Right ventricle myocardium inferior (tissue), 1 donor: Measurements from ENCODE around the gene MED27. TPM values are rescaled to one million over a fixed set of nuclear protein-coding genes. Genes with fewer than 3 reads are reported as not detected.

Experiments used
- ATAC-seq: fragments of 200-7000 bp; cut with Tn5 transposase; one replicate; pipeline ENCODE4 v1.9.1; 2020; ENCODE audit warnings: mild to moderate bottlenecking, moderate library complexity
- DNase-seq: peaks from one replicate; pipeline ENCODE4 v3.0.0; 2021; ENCODE audit errors: missing footprints
- intact Hi-C: fragments of 100-400 bp; cut with DNase I; formaldehyde crosslinking; loops from one replicate; pipeline ENCODE4 v1.11.0; 2022
- total RNA-seq: library from RNA; stranded (reverse); fragmentation: NEBNext Ultra II Directional; extraction: Animal tissue kit (Norgen Biotek cat#: 25700); gene quantifications from one replicate; pipeline ENCODE4 v1.2.1, GENCODE V29; 2021
- donor health status: DM: no; HTN: yes; CAD: no; lungs with severe emphysema.

The MED27 gene
- total RNA-seq, 1 donor from 2014 or later, result 15.1 TPM

DNA sequence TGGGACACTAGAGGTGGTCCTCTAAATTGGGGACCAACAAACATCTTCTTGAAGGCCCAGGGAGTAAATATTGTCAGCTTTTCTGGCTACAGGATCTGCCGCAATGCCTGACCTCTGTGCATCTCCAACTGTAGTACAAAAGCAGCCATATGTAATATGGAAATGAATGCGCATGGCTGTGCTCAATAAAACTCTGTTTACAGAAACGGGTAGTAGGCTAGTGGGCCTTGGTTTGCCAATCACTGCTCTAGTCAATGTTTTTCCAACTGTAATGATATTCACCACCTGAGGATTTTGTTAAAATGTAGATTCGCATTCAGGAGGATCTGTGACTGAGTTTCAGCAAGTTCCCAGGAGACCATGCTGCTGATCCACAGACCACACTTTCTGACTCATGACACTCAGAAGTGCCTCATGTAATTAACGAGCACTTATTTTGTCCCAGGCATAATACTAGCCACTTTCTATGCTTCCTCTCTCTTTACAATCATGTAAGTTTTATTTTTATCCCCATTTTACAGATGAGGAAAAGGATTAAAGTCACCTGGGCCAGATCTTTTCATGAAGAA, 96.9 kb downstream of the MED27 start:
- ATAC-seq (no peak), DNase-seq (no peak)
- intact Hi-C loops, result no loop called here

DNA sequence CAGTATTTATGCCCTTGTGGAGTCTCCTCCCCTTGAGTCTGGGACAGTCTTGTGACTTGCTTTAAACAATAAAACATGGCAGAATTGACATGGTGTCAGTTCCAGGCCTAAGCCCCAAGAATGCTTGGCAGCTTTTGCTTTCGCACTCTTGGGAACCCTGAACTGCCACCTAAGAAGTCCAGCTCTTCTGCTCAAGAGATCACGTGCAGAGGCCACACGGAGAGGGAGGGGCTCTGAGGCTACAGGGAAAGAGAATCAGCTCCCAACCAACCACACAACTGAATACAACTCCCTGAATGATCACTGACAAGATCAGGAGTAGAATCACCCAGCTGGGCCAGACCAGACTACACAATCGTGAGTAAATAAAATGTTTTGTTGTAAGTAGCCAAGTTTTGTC, 97.6 kb downstream of the MED27 start:
- ATAC-seq, result no peak
- no peak for DNase-seq
- intact Hi-C loops, result no loop called here

DNA sequence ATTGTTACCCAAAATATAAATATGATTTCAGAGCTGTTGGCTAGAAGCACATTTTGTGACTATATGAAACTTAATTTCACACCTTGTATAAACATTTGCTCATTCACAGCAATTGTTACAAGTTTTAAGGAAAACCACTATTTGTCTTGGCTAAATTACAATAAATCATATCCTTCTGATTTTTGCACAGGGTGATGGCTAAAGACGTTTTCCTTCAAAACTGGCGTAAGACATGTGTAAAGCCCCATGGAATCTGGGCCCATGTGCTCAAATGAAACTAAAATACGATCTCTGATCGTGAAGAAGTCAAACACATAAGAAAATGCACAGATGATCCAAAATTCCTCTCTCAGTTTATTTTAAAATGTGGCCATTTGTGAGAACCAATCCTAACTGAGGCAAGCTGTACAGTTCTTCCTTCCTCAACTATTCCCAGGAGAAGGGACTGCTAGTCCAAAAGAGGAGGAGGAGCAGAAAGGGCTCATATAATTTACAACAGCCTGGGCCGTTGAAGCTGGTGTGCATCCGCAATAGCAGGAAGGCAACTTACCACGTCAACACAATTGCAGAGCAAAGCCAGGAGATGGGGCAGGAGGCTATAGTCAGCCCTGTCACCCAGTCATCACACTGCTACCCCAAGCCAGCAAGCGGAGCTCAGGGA, 98.4 kb downstream of the MED27 start:
- no peak for DNase-seq
- ATAC-seq, result peak; percentile 37
- intact Hi-C loops, result no loop called here

DNA sequence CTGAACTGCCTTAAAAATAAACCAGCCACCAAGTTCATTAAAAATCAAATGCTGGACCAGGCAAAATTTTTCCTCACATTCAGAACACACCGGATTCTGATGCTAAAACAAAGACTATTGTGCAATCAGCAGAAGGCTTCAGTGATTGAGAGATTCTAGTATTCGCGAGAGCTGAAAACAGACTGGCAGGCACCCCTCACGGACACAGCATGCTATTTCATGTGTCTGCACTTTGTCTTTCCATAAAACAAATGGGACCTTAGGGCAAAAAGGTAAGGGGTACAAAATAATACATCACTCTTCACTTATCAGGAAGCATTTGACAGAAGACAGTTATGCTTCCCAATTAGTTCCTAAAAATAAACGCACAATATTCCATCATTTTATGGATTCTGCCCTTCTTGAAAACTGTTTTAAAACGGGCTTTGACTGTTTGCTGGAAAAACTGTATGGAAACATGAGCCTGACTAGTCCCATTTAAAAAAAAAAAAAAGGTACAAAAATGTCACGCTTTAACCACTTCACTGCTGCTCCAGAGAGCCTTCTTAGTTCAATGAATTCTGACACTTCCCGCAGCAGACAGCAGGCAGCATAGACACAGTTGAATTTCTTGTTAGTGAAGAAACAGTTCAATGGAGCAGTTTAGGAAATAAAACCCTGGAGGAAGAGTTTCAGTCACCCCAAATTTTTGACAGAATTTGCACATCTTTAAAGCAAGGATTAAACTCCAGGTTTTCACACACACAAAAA, 99.2 kb downstream of the MED27 start:
- ATAC-seq (no peak), DNase-seq (no peak)
- intact Hi-C loops, result no loop called here

DNA sequence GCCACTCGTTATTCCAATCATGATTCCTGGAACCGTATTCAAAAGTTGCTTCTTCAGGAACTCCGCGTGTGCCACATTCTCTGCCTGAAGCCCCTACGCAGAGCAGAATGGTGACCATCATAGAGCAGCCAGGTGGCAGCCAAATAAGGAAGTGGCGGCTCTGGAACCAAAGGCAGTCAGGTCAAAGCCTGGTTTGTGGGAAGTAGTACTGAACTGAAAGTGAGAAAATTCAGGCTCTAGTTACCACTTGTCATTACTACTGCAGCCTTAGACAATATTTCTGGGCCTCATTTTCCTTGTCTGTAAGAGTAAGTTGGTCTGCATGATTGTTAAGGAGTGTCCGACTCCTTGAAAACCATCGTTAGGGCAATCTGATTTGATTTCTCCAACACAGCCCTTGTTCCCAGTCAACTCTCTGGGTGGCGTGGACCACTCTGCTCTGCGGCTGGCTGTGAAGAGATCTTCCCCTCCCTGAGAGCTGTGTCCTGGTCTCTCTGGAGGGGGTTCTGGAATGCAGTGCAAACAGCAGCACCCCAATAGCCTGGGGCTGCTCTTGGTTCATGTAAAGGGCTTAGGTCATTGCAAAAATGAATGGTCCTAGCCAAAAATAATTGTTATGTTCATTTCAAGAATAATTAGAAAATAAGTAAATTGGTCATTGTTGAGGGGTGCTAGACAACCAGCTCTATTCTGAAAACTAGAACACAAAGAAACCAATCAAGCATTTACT, 102.4 kb downstream of the MED27 start:
- DNase-seq (no peak), ATAC-seq (no peak)
- intact Hi-C loops, result no loop called here

DNA sequence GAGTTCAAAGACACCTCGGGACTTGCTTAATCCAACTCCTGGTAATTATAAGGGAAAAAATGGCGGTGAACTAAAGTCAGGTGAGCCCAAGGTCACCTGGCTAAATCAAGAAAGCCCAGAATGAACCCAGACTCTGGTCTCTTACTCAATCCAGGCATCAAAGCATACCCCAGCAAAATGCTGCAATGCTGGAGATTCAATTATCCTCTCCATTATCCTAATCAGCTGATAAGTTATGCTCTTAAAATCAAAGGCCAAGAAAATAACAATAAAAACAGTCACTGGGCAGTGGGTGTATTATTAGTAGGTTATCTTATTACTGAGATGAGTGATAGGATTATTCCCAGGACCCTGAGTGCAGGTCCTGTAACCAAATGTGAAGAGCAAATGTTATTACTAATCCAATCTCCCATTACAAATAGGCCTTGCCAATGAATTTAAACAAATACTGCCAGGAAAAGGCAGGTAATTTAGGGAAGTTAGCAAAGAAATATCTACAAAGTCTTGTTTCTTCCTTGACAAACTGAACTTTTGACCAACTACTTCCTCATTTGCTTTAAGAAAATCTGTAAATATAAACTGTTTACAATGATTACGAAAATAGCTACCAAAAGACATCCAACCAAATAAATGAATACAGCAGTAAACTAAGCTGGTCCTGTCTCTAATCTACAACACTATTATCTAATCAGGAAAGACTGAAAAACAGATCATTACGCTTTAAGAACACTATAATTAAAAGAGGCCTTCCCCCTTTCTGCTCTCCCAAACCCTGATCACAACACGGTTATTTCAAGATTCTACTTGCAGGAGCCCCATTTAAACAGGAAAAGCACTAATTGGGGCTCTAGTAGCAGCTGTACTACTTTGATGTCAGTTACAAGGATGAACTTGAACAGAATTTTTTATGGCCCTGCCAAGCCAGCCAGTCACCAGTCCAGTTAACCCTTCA, 103.2 kb downstream of the MED27 start:
- DNase-seq (no peak), ATAC-seq (no peak)
- intact Hi-C loops, result no loop called here

DNA sequence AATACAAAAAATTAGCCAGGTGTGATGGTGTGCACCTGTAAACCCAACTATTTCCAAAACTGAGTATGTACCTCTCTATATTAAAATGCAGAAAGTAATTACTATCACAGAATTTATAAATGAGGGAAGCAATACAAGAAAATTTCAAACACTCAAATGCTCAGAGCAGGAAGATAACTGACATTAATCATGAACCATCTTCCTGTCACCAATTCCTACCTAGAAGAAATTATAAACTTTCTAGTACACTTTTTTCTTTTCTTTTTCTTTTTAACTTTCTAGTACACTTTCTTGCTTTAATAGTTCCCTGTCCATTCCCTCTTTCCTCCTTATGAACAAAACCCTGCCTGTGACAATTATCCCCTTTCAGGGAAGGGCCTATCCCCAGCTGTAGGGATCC, 106.8 kb downstream of the MED27 start:
- DNase-seq, result no peak
- intact Hi-C loops, result no loop called here
- ATAC-seq, result no peak

DNA sequence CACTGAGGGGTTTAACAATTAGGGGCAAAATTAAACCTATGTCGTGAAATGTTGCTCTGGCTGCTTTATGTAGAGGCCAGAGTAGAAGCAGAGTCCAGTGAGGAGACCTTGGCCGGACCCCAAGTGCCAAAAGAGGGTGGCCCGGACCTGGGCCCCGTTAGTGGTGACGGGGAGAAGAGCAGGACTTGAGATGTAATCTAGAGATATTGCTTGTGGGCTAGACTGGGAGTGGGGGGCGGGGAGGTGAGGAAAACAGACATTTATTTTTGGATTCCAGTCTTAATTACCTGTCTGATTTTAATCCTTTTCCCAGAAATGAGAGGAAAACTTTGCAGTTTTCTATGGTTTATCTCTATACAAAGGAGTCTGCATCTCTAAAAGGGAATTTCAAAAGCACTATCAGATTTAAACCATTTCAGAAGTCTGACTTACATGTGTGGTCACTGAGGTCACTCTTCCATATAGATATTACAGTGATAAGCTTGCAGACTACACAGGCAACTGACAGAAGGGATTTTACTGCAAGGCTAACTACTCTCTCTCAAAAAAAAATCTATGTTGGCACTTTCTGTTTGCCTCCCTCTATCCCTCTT, 108.1 kb downstream of the MED27 start:
- no peak for ATAC-seq

DNA sequence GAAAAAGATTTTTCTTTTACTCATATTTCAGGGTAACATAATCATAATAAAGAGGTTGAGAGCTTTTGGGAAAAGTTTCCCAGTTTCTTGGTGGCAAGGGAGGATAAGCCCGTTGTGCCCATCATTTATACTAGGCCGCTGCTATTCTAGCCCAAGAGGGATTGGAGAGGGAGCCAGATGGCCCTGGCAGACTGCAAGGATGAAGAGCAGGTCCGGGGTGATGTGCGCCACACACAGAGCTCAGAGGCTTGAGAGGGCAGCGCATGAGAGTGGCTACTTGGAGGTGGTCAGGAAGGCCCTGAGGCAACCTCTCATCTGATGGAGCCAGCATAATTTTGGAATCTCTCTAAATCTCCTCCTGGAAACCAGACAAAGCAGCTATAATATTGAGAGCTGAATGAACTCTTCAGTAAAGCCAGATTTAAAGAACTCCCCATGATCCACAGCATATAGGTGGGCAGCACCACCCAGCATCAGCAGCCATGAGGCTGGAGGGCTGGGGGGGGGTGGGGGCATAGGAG, 110.1 kb downstream of the MED27 start:
- intact Hi-C loops, result no loop called here
- ATAC-seq (no peak), DNase-seq (no peak)

More for the DNA sequence above, 108.1 kb downstream of the MED27 start:
- DNase-seq, result no peak
- intact Hi-C loops, result no loop called here

DNA sequence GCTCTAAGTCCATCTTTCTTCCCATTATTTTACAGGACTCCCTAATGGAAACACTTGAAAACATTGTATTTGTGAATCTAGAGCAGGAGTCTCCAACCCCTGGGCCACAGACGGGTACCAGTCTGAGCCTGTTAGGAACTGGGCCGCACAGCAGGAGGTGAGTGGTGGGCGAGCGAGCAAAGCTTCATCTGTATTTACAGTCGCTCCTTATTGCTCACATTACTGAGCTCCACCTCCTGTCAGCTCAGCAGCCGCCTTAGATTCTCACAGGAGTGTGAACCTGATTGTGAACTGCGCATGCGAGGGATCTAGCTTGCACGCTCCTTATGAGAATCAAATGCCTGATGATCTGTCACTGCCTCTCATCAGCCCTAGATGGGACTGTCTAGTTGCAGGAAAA, 111.0 kb downstream of the MED27 start:
- intact Hi-C loops, result no loop called here
- no peak for DNase-seq
- no peak for ATAC-seq

DNA sequence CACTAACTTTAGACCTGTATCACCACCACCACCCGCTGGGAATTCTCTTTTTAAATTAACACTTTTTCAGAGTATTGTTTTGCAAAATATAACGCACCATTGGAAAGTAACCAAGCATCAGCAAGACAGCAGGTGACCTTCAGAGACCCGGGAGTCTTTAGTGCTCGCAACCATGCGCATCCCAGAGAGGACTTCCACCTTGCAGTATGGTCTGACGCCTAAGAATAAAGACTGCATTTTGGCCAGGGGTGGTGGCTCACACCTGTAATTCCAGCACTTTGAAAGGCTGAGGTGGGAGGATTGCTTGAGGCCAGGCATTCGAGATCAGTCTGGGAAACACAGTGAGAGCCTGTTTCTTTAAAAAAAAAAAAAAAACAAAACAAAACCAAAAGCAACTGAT, 113.8 kb downstream of the MED27 start:
- no peak for DNase-seq
- intact Hi-C loops, result no loop called here
- no peak for ATAC-seq

DNA sequence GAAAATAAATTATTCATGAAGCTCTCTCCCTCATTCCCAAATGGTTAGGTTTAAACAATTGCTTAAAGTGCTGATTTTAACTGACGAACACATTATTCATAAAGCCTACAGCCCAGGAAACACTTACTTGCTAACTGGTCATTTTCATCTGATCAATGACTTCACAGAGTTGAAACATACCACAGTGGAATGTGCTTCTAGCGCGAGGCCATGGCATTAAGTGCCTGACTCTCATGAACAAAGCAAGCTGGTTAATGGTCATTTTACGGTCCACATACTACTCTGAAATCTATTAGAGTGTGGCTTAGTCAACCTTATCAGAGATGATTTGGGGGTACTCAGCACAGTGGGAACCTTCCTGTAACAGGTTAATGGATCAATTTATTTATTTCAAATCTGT, 114.6 kb downstream of the MED27 start:
- ATAC-seq (no peak), DNase-seq (no peak)
- intact Hi-C loops, result no loop called here

DNA sequence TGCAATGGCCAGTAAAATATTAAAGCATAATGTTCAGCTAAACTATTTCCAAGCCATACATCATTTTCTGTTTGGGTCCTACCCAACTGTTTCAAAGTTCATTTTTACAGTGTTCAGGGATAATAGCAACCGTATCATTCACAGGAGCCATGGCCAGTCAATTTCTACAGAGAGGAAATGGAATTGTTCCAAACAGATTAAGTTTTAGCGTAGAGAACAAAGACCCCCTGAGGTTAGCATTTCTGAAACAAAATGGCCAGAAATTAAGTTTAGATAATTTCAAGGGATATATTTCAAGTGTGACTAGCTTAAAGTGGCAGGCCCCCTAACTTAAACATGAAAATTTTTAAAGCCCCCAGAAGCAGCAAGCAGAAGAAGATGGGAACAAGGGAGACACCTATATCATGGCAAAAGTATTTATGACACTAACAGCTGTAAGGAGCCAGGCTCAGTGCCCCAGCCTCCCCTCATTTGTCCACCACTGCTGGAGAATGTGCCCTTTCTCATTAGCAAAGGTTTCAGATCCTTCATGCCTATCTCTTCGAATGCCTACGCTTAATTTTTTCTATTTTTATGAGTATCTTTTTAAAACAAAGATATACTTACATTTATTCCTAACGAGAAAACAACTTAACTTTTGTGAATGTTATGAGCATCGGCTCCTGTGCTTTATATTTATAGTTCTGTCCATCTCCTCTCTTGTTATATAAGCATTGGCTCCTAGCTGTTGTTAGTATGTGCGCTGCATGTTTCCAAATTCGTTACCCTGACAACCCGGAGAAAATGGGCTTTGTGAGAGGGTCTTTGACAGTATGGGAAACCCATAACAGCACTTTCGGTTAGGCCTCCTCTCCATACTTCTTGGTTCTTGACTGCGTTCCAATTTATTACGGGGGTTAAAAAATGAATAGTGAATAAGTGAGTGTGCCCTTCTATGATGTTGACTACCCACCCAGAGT, 116.3 kb downstream of the MED27 start:
- no peak for ATAC-seq
- intact Hi-C loops, result no loop called here

DNA sequence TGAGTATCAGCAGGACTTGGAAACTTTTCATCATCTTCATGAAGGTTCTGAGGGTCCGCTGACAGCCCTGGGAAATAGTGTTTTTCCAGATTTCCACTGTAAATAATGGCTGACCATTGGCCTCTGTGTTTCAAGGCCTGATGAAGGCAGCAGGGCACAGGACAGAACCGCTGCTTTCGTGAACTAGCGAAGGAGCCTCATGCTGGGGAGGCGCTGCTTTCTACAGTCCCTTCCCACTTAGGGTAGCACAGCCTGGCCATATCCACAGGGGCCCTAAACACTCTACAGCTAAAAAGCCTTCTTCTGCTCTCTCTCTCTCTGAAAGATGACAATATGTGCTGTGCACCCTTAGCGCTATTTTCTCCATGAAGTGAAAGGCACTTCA, 118.2 kb downstream of the MED27 start:
- no peak for ATAC-seq
- no peak for DNase-seq
- intact Hi-C loops, result no loop called here

More for the DNA sequence above, 116.3 kb downstream of the MED27 start:
- DNase-seq, result no peak

DNA sequence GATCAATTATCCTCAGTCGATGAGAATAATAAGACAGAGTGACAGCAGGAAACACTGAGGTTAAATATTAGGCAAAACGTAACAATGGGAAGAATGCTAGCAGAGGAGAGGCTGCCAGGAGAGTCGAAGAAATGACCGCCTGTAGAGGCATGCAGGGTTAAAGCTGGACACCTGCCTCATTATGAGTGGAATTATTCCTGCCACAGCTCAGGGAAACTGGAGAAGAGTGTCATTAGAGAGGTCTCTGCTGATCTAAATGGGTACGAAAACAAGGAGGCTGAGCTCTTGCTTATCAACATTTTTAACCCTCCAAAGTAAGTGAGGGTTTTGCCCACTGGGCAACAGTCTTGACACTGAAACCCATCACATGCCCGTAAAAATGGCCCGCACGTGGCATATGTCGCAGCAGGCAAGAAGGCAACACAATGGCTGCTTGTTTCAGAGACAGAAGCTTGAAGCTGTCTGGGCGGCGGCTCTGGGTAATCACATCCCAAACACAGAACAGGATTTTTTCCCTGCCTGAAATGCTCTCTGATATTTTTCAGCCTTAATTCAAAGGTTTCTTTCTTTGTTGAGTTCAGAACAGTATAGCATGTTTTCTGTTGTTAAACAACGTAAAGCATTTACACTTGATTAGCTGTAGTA, 118.7 kb downstream of the MED27 start:
- intact Hi-C loops, result no loop called here
- ATAC-seq, result no peak

DNA sequence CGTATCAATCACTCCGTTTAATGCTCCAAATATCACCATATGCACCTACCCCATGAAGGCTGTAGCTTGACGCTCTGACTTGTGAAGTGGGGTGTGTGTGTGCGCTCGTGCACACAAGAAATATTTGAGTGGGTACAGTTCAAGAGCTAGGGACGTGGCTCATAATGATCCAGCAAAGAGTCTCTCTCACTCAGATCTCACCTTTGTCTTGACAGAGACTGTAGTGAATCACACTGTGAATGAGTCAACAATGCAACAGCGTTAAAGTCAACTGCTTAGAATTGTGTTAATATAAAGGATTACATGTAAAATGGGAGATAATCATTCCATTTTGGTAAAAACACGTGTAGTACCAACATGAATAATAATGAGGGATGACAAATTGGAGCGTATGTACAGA, 119.4 kb downstream of the MED27 start:
- DNase-seq (no peak), ATAC-seq (no peak)
- intact Hi-C loops, result no loop called here

More for the DNA sequence above, 118.7 kb downstream of the MED27 start:
- DNase-seq, result no peak
